HG03175 (cell line): ENCODE results near the gene CNOT6.

ENCODE experiments used
- ATAC-seq: cut with Tn5 transposase; IDR thresholded peaks from one replicate; pipeline ENCODE4 v1.9.1; 2021; ENCODE audit warnings: mild to moderate bottlenecking, moderate library complexity; ENCODE audit not compliant: unreplicated experiment

Gene CNOT6

DNA sequence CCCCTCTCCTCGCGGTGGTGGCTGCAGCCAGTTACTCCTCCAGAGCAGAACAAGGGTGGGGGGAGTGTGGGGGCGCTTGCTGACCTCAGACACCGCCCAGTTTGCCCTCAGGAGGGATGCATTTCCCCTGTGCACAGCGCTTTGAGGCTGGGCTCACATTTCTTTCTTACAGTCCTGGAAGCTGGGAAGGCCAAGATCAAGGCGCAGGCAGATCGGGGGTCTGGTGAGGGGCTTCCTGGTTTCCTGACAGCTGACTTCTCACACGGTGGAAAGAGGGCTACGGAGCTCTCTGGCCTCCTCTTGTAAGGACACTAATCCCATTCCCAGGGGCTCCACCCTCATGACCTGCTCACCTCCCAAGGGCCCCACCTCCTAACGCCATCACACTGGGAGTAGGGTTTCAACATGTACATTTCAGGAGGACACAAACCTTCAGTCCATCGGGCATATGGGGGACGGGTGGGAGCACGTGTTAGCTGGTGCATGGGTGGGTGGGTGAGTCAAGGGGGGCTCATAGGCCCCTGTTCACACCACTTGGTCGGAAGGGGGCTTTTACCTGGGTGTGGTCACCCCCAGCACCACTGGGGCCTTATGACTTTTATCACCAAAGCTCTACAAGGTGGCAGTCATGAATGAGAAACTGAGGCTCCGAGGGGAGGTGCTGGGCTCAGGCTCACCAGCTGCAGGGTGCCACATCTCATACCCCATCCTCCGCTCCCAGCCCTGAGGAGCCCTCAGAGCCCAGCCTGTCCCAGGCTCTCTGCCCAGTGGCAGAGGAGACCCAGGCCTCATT lies 104.8 kb downstream of the CNOT6 start:
- no peak for ATAC-seq

DNA sequence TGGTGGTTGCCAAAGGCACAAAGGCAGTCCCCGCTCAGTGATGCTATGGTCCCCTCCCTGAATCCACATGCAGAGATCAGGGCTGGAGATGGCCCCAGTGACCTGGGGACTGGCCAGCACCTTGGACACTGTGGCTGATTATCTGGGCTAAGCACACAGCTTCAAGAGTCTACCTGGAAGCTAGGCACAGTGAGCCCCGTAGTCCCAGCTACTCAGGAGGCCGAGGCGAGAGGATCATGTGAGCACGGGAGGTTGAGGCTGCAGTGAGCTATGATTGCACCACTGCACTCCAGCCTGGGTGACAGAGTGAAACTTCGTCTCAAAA lies 105.4 kb downstream of the CNOT6 start:
- no peak for ATAC-seq

DNA sequence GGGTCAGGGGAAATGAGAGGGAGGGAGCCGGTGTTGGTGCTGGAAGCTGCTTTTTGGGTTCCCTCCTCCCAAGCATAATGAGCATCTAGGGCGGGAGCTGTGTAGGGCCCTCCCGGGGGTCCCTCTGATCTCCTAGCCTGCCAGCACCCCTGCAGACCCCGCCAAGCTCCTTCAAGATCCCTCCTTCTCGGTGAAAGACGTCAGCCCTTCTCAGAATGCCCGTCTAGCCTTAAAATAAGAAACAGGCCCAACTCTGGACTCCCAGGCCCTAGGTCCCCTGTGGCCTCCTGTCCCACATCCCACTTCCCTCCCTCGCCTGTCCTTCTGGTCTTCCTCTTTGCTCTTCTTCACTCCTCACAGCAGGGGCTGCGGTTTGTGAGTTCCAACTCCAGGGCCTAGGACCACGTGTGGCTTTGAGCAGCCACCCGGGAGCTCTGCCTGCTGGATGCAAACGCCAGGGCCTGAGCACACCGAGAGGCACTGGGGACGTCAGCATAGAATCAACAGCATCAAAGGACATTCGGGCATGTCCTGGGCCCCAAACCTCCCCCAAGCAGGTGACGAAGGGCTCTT lies 105.9 kb downstream of the CNOT6 start:
- ATAC-seq, result no peak

DNA sequence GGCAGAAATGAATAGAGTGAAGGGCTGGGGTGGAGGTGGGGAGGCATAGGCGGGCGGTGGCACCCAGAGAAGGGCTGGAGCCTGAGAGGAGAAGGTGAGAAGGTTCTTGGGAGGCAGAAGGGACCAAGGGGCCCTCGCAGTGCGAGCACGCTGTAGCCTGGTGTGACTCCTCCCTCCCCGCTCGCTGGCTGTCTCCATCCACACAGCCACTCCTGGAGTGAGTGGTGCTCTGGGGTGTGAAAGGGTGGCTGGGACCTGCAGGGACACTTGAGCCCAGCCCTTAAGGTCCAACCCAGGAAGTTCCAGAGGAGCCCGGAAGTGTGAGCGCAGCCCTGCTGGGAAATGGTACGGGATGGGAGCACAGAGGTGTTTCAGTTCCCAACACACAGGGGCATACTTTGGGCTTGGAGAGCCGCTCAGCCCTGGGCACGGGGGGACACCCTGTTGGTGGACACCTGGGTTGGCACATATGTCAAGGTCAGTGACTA lies 106.4 kb downstream of the CNOT6 start:
- no peak for ATAC-seq

DNA sequence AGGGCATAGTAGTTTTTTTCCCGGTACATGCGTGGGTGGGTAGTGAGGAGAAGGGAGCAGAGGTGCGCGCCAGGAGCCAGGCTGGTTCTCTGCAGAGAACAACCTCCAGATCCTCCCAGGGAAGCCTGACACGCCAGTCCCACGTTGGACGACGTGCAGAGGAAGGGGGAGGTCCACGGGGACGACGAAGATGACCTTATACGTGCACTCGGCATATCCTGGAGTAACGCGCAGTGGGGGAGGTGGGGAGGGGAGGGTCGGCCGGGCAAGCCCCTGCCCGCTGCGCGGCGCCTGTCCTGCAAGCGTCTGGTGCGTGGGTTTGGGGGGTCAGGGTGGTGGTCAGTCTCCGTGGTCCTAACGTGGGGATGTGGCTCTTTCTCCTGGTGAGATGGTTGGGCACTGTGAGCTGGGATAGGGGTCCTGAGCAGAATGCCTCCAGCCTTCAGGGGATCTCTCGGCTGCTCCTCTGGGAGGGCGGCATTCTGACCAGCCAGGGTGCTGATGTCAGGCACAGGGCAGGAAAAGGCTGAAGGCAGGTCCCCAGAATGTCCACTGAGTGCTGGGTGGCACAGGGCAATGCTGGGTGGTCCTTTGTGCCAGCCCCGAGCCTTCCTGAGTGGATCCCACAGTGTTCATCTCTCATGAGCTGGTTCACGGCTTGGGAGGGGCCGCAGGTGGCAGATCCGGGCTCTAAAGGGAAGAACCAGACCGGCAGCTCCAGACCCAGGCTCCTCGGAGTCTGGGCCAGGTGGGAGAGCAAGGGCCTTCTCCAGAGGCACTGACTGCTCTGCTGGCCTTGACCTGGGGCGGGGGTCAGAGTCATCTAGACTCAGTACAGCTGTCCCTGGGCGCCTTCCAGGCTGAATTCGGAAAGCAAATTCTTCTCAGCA lies 107.7 kb downstream of the CNOT6 start:
- no peak for ATAC-seq

DNA sequence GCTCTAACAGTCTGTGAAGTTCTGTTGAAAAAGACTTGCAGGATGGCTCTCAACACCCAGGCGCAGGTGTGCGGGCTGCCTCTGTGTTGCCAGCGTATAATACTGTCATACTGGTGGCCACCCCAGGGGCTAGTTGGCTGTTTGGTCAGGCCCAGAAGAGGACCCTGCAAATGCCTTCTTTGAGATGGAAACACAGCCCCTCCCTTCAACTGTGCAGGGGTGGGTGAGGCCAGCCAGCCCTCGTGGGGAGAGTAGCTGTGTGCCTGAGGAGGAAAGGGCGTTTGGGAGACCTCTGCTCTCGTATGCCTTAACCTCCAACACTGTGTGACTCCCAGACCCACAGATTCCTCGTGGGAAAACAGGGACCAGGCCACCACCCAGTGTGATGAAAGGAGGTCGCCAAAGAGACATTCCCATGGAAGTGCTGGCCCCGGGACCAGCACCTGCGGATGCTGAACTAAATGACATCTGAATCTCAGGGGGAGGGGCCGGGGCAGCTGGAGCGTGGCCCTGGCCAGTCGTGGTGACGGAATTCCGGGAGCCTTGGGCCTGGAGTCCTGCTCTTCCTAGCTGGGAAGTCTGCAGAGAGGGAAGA lies 108.4 kb downstream of the CNOT6 start:
- no peak for ATAC-seq

DNA sequence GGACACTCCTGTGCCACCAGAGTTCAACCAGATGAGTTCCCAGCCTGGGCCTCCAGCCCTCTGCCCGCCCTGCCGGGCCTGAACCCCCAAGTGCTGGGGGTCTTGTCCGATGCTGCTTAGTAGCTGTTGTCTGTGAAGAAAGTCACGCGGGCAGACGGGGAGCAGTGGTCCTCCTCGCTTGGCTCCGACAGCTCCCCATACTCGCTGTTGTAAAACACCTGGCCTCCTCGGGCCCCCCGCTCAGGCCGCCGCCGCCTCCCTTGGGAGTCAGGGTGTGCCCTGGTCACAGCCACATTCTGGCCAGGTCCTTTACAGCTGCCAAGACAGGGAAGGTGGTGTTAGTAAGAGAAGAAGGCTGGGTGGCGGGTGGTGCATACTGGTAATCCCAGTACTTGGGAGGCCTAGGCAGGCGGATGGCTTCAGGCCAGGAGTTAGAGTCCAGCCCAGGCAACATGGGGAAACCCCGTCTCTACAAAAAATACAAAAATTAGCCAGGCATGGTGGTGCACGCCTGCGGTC lies 109.0 kb downstream of the CNOT6 start:
- no peak for ATAC-seq

DNA sequence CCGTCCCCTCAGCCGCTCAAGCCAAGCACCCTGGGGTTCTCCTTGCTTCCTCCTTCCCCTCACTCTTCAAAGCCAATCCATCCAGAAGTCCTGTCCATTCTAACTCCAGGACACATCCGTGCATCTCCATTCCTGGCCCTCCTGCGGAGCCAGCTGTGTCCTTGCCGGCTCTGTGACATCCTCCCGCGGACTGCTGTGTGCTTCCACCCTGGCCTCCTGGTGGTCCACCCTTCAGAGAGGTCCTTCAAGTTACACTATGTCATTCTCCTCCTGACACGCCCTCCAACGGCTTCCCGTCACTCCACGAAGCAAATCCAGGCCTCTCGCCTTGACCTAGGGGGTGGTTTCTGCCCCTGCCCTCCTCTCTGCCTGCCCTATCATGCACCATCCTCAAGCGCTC lies 110.1 kb downstream of the CNOT6 start:
- ATAC-seq, result no peak

DNA sequence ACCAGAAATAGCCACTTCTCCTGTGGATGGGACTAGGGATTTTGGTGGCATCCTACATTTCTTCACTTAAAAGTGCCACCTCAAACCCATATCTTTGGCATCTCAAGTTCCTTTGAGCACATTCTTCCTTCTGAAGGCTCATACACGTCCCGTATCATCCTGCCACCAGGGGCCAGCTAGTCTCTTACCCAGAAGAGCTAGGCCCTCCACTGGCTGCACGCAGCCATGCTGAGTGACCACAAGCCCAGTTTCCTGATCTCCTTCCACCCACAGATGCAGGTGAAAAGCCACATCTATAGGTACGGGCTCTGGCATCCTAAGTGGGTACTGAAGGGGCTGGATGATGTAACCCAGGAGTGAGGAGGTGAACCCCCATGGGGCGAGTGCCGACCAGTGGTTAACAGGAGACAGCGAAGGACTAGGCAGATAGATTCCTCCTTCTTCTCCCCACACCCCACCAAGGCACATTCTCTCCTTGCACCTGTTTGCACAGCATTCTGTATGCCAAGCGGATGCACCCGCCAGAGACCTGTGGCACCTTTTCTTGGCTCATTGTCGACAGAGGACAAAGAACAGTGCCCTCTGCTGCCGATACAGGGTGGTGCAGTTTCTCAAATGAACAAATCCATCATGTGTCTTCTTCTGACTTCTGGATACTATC lies 111.5 kb downstream of the CNOT6 start:
- peak; percentile 74 for ATAC-seq

DNA sequence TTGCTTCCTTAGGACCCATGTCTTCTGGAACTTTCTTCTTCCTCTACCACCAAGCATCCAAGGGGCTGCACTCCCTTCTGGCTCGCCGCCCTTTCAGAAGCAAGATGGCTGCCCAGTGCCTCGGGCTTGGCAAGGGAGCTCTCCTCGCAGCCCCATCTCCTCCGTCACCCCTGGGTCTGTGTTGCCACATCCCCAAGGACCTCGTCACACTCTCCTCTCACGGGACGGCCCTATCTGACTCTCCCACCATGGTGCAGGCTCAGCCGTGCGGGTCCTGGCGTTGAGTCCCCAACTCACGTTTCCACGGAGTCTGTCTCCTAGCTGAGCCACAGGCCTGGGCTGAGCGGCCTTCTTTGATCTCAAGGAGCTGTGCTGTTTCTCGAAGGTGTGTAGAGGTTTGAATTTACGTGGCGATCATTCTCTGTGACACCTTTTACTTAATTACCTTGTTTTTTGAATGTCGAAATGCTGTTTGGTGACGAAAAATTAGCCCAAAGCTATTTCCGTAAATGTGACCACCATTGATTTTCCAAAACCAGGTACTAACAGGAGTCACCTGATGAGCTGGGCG lies 112.1 kb downstream of the CNOT6 start:
- ATAC-seq, result no peak

DNA sequence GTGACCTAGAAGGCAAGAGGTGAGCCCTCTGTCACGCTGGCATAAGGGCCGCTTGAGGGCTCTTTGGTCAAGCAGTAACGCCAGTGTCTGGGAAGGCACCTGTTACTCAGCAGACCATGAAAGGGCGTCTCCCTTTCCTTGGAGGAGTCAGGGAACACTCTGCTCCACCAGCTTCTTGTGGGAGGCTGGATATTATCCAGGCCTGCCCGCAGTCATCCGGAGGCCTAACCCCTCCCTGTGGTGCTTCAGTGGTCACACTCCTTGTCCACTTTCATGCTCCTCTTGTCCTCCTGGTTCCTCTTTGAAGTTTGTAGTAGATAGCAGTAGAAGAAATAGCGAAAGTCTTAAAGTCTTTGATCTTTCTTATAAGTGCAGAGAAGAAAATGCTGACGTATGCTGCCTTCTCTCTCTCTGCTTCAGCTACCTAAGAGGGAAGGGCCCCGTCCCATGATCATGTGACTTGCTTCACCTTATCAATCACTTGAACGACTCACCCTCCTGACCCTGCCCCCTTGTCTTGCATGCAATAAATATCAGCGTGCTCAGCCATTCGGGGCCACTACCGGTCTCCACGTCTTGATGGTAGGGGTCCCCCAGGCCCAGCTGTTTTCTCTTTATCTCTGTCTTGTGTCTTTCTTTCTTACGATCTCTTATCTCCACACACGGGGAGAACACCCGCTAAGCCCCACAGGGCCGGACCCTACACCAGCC lies 113.8 kb downstream of the CNOT6 start:
- no peak for ATAC-seq

DNA sequence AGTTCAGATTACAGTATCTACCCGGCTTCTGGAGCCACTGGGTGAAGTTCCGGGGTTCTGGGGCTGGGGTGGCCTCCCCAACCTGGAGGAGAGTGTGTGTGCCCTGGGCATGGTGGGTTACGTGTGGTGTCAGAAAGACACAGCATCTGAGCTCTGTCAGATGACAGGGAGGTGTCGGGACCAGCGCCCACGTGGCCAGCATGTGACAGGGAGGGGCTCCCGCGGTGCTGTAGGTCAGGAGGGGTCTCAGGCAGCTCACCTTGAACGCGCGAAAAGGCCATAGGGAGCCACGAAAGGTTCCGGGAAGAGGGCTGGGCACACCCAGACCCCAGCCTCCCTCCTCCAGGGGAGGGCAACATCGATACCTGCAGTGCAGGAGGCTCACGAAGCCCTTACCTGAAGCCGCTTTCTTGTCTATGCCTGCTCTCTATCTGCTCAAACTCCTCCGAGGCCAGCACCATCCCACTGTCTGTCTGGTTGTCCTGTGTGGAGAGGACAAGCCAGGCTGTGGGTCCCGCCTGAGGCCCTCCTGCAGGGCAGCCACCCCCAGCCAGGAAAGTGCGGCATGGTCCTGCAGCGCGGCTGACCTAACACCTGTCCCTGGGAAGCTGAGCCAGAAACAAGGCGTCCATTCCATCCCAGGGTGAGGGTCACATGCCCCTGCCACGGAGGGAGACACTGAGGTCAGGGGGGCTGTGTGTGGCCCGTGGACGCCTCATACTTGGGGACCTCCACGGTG lies 114.6 kb downstream of the CNOT6 start:
- ATAC-seq, result no peak

DNA sequence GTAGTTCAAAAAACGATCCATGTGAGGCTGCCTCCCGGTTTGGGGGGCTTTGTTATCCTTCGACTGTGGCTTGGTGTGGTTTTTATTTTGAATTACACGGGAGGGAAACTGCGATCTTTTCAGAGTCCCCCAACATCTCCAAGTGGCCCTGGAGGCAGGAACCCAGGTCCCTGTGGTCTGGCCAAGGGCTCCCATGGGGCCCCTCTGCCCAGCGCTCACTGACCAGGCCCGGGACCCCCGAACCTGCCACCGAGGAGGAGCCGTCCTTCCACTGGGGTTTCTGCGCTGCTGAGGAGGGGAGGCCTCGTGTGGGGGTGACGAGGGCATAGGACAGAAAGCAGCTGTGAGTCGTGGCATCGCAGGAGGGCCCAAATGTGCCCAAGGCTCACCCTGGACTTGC lies 115.2 kb downstream of the CNOT6 start:
- no peak for ATAC-seq

DNA sequence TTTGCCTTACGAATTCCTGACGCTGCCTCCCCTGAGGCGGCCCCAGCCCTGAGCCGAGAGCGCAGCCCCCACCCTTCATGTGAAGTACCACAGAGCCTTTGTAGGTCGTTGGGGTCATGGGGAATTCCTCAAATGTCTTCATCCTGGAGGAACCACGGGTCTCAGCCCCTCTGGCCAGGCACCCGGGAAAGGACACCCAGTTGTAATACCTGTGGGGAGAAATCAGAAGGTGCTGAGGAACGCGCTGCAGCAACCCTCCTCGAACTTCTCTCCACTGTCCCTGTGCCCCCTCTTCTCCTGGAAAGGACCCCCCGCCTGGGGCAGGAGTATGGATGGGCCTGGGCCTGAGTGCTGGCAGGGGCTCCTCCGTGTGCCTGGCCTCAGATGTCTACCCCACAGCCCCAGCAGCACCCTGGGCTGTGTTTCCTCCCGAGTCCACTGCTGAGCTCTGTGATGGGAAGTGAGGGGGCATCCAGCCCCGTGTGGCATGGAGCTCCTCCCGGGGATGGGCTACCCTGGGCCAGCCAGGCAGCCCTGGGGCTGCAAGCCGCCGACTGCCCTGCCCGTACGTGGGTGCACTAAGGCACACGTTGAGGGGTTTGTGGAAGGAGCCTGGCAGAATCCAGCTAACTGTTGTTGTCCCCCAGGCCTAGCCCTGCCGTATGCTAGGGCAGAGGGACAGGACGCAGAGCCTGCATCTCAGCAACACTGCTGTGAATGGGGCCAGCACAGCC lies 115.8 kb downstream of the CNOT6 start:
- ATAC-seq, result no peak

DNA sequence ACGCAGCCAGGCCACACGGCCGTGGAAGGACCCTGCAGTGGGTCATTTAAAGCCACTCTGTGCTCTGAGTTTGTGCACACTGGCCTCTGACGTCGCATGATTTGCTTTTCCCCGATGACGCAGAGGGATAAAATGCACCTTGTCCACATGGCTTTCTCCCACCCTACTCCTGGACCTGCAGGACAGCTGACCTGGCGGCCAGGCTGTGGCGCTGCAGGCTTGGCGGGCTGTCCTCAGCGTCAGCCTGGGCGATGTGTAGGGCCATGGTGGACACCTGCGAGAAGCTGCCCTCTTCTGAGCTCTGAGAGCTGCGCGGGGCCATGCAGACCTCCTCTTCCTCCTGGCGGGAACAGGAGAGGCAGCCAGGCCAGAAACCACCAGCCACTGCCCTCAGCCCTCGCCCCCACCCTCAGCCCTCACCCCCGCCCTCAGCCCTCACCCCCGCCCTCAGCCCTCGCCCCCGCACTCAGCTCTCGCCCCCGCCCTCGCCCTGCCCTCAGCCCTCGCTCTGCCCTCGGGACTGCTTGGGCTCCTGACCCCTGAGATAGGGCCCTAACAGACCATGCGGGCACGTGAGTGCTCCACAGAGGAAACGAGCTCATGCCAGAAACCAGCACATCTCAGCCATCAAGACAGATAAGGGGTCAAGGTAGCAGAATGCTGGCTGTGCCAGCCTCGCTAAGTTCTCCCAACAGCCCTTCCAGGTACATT lies 117.1 kb downstream of the CNOT6 start:
- no peak for ATAC-seq

DNA sequence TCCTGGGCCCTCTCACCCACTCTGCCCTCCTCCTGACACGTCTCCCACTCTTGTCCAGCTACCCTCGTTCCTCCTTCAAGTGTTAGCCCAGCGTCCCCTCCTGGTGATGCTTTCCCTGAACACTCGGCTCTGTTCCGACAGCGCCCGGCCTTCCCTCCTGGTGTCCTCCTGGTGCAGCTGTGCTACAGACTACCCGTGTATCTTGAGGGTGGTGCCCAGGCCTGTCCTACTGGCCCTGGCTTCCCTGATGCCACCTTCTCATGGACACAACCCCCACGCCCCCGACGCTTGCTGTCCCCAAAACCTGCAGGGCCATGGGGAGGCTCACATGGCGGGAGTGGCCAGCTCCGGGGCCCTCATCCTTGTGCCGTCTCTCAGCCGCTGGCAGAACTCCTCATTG lies 118.5 kb downstream of the CNOT6 start:
- ATAC-seq, result no peak

DNA sequence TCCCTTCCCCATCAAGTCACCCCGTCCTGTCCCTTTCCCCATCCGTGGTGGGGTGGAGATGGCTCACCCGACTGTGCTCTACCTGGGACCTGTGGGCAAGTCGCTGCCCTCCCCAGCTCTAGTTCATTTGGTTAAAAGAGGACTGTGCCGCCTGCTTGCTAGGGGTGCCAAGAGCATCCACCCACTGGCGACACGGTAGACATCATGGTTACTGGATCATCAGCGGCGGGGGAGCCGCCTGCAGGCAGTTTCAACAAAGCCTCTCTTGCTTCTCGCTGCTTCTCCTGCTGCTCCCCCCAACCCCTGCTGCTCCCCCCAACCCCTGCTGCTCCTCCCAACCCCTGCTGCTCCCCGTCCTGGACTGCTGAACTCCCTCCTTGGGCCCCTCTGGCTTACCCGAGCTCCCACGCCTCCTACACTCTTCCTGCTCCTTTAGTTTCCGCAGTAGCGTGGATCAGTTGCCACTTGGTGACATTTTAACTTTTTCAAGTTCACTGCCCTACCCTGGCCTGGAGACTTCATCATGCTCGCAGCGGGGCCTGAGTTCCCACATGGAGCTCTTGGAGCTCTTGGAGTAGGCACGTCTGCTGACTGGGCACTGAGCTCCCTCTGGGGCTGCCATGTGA lies 119.1 kb downstream of the CNOT6 start:
- ATAC-seq, result no peak
